ENCODE measurements around the gene CAMK2N1. TPM values are rescaled to one million over a fixed set of nuclear protein-coding genes. Genes with fewer than 3 reads are reported as not detected.
A peak's percentile ranks its signal among the peaks of the same experiment; 100 is the strongest.

Gene CAMK2N1
- total RNA-seq (10 to 100 TPM; 36.4 to 93.3 TPM), polyA plus RNA-seq (ENCODE audit: insufficient read length in 2 of 2) (100 to 1,000 TPM; 300 to 385 TPM)
- long read RNA-seq, donor 1, transcript CAMK2N1-201 (2 exons, 2,336 nt): major isoform, 182 of 189 reads
- long read RNA-seq, donor 1, transcript CAMK2N1-202 (2 exons, 812 nt): minor isoform, 7 of 189 reads
- long read RNA-seq, donor 1, partial matches to known transcripts: 0 of 189 reads
- long read RNA-seq, donor 1, other reads (novel, unspliced or antisense): 0 of 189 reads
- long read RNA-seq, donor 2, transcript CAMK2N1-202 (2 exons, 812 nt): minor isoform, 5 of 96 reads
- long read RNA-seq, donor 2, transcript CAMK2N1-201 (2 exons, 2,336 nt): major isoform, 91 of 96 reads
- long read RNA-seq, donor 2, partial matches to known transcripts: 0 of 96 reads
- long read RNA-seq, donor 2, other reads (novel, unspliced or antisense): 0 of 96 reads
- long read RNA-seq, donor 3, transcript CAMK2N1-201 (2 exons, 2,336 nt): major isoform, 124 of 163 reads
- long read RNA-seq, donor 3, partial matches to known transcripts: 36 of 163 reads
- long read RNA-seq, donor 3, other reads (novel, unspliced or antisense): 0 of 163 reads
- long read RNA-seq, donor 4, transcript CAMK2N1-201 (2 exons, 2,336 nt): major isoform, 43 of 52 reads
- long read RNA-seq, donor 4, partial matches to known transcripts: 7 of 52 reads
- long read RNA-seq, donor 4, other reads (novel, unspliced or antisense): 0 of 52 reads

DNA sequence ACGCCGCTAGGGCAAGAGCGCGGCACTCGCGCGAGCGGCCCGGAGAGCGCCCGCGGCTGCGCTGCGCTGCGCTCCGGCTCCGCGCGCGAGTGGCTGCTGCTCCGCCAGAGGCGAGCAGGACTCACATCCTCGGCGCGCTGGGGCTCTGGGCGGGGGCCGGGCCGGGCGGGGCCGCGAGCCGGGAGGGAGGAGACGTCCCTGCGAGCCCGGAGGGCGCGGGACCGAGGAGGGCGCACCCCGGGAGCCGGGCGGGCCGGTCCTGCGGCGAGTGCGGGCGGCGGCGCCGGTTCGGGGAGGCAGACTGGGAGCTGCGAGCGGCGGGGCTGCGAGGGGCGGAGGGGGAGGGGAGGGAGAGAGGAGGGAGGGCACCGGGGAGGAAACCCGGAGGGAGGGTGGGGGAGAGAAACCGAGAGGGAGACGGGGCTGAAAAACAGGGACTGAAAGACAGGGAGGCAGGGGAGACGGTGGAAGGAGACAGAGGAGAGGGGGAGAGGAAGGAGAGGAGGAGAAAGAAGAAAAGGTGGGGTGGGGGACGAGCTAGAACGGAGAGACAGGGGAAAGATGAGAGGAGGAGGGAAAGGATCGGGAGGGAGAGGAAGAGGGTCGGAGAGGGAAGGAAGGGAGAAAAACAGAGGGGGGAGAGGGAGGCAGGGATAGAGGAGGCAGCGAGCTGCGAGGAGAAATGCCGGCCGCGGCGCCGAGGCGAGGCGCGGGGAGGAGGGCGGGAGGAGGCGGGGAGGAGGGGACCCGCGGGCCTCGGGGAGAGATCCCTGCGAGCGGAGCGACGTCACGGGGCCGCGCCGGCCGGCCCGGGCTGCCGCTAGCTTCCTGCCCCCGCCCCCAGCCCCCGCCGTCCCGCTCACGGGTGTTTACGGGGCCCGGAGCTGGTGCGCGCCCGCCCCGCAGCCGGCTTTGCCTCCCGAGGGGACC, at the start of gene CAMK2N1:
CAMK2N1 (minus strand) TSS at position 684 of the 930 bp plus-strand sequence. CDS start 831 bp downstream, outside the sequence.
- H3K27ac ChIP-seq (ENCODE audit: low read depth, low read length): peak within 1 kb of the TSS; percentile 85
- H3K36me3 ChIP-seq (ENCODE audit: control insufficient read depth, insufficient read depth, low read length): peaks cover 5% of the 10 kb centered on the region
- H3K9me3 ChIP-seq (ENCODE audit: control insufficient read depth, insufficient read depth, low read length): no peaks in the 10 kb centered on the region
- peak within 1 kb of the TSS; percentile 79 for H3K4me3 ChIP-seq (ENCODE audit: low read depth, low read length)
- H3K27me3 ChIP-seq (ENCODE audit: control insufficient read depth, insufficient read depth, low read length): peaks cover 10% of the 10 kb centered on the region
- H3K4me1 ChIP-seq (ENCODE audit: control insufficient read depth, insufficient read depth, low read length): peaks cover 42% of the 10 kb centered on the region
- peak in 2 of 6 donors; percentile 91 to 94 for DNase-seq (ENCODE audit: low read depth in 4 of 6, low spot score in 6 of 6)
- 0% methylated on average over 104 of the region's 104 CpGs for WGBS (ENCODE audit: insufficient coverage)

DNA sequence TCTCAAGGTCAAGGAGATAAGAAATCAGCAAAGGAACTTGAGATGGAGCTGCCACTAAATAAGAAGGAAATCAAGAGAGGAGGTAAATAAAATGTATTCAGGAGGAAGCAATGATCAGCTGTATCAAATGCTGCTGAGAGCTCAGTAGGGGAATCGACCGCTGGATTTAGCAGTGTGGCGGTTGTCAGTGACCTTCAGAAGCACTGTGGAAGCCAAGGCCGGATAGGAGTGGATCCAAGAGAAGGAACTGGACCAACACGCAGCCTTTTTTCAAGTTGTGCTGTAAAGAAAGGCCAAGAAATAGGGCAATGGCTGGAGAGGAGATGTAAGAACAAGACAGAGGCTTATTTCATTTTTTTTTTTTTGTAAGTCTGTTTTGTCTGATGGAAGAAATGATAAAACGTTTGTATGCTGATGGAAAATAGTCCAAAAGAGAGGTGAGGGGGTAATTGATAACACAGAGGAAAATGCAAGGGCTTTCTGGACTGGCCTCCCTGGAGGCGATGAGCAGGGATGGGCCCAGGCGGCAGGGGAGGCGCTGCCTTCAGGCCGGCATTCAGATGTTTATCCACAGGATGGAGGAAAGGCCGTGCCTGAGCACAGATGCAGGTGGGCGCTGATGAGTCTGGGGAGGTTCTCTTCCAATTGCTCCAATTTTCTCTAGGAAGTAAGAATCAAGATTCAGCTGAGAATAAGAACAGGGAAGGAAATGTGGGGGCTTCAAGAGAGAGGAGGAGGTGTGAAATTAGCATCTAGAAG, 48.8 kb upstream of the CAMK2N1 start:
- 50% methylated on average over 10 of the region's 12 CpGs for WGBS (ENCODE audit: insufficient coverage)
- Histone ChIP-seq H3K9me3 (ENCODE audit: control insufficient read depth, insufficient read depth, low read length) (no peaks in the 10 kb centered on the region), H3K36me3 (ENCODE audit: control insufficient read depth, insufficient read depth, low read length) (no peaks in the 10 kb centered on the region), H3K4me3 (ENCODE audit: low read depth, low read length) (no peak overlapping the region), H3K27me3 (ENCODE audit: control insufficient read depth, insufficient read depth, low read length) (peaks cover 8% of the 10 kb centered on the region), H3K27ac (ENCODE audit: low read depth, low read length) (no peak overlapping the region), H3K4me1 (ENCODE audit: control insufficient read depth, insufficient read depth, low read length) (peaks cover 3% of the 10 kb centered on the region)
- DNase-seq (ENCODE audit: low read depth in 4 of 6, low spot score in 6 of 6): no peak

GRCh38 chr1:20533635-20534034, 47.6 kb upstream of the CAMK2N1 start:
- 45% methylated on average over 4 of the region's 4 CpGs for WGBS (ENCODE audit: insufficient coverage)
- H3K4me1 ChIP-seq (ENCODE audit: control insufficient read depth, insufficient read depth, low read length): peaks cover 3% of the 10 kb centered on the region
- H3K27me3 ChIP-seq (ENCODE audit: control insufficient read depth, insufficient read depth, low read length): peaks cover 8% of the 10 kb centered on the region
- H3K36me3 ChIP-seq (ENCODE audit: control insufficient read depth, insufficient read depth, low read length): no peaks in the 10 kb centered on the region
- H3K27ac ChIP-seq (ENCODE audit: low read depth, low read length): no peak overlapping the region
- H3K9me3 ChIP-seq (ENCODE audit: control insufficient read depth, insufficient read depth, low read length): no peaks in the 10 kb centered on the region
- no peak overlapping the region for H3K4me3 ChIP-seq (ENCODE audit: low read depth, low read length)
- no peak for DNase-seq (ENCODE audit: low read depth in 4 of 6, low spot score in 6 of 6)

- Histone ChIP-seq H3K9me3 (ENCODE audit: control insufficient read depth, insufficient read depth, low read length) (no peaks in the 10 kb centered on the region), H3K4me3 (ENCODE audit: low read depth, low read length) (no peak overlapping the region), H3K4me1 (ENCODE audit: control insufficient read depth, insufficient read depth, low read length) (peaks cover 3% of the 10 kb centered on the region), H3K27ac (ENCODE audit: low read depth, low read length) (no peak overlapping the region), H3K27me3 (ENCODE audit: control insufficient read depth, insufficient read depth, low read length) (peaks cover 7% of the 10 kb centered on the region), H3K36me3 (ENCODE audit: control insufficient read depth, insufficient read depth, low read length) (no peaks in the 10 kb centered on the region)
- peak in 2 of 6 donors; percentile 78 to 89 for DNase-seq (ENCODE audit: low read depth in 4 of 6, low spot score in 6 of 6)
- WGBS (ENCODE audit: insufficient coverage): 41% methylated on average over 4 of the region's 6 CpGs
Observed at GRCh38 chr1:20530901-20531300, 44.9 kb upstream of the CAMK2N1 start.

- H3K27ac ChIP-seq (ENCODE audit: low read depth, low read length): no peak overlapping the region
- 25% methylated on average over 4 of the region's 8 CpGs for WGBS (ENCODE audit: insufficient coverage)
- no peaks in the 10 kb centered on the region for H3K9me3 ChIP-seq (ENCODE audit: control insufficient read depth, insufficient read depth, low read length)
- peaks cover 5% of the 10 kb centered on the region for H3K27me3 ChIP-seq (ENCODE audit: control insufficient read depth, insufficient read depth, low read length)
- no peaks in the 10 kb centered on the region for H3K36me3 ChIP-seq (ENCODE audit: control insufficient read depth, insufficient read depth, low read length)
- peak in 1 of 6 donors; percentile 60 for DNase-seq (ENCODE audit: low read depth in 4 of 6, low spot score in 6 of 6)
- no peak overlapping the region for H3K4me3 ChIP-seq (ENCODE audit: low read depth, low read length)
- H3K4me1 ChIP-seq (ENCODE audit: control insufficient read depth, insufficient read depth, low read length): peaks cover 3% of the 10 kb centered on the region
Observed at GRCh38 chr1:20530306-20530705, 44.3 kb upstream of the CAMK2N1 start.

DNA sequence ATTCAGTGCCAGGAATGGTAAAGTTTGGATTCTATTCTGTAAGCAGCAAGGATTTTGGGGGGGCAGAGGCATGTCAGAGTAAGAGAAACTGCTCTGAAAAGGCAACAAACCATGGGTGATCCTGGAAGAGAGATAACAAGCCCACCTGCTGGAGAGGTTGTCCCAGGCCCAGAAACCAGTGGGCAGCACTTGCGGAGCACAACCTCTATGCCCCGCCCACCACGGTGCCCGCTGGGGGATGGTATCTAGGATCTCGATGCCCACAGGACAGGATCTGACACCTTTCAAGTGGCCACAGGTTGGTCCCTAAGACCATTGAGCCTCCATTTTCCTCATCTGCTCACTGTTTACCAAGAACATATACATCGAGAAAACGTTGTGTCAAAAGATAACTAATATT, 42.2 kb upstream of the CAMK2N1 start:
- no peaks in the 10 kb centered on the region for H3K36me3 ChIP-seq (ENCODE audit: control insufficient read depth, insufficient read depth, low read length)
- H3K27me3 ChIP-seq (ENCODE audit: control insufficient read depth, insufficient read depth, low read length): no peaks in the 10 kb centered on the region
- H3K27ac ChIP-seq (ENCODE audit: low read depth, low read length): no peak overlapping the region
- H3K9me3 ChIP-seq (ENCODE audit: control insufficient read depth, insufficient read depth, low read length): no peaks in the 10 kb centered on the region
- no peak for DNase-seq (ENCODE audit: low read depth in 4 of 6, low spot score in 6 of 6)
- no peak overlapping the region for H3K4me3 ChIP-seq (ENCODE audit: low read depth, low read length)
- 64% methylated on average over 7 of the region's 7 CpGs for WGBS (ENCODE audit: insufficient coverage)
- peaks cover 3% of the 10 kb centered on the region for H3K4me1 ChIP-seq (ENCODE audit: control insufficient read depth, insufficient read depth, low read length)

DNA sequence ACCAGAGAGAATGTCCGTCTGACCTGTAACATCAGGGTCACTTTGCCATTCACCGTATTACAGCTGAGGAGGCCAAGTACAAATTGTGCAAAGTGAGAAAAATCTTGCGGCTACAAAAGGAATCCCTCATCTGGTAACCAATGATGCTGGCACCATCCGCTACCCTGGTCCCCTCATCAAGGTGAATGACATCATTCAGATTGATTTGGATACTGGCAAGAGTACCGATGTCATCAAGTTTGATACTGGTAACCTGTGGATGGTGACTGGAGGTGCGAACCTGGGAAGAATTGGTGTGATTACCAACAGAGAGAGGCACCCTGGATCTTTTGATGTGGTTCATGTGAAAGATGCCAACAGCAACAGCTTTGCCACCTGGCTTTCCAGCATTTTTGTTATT, 40.3 kb upstream of the CAMK2N1 start:
- 76% methylated on average over 6 of the region's 6 CpGs for WGBS (ENCODE audit: insufficient coverage)
- Histone ChIP-seq H3K27ac (ENCODE audit: low read depth, low read length) (no peak overlapping the region), H3K9me3 (ENCODE audit: control insufficient read depth, insufficient read depth, low read length) (no peaks in the 10 kb centered on the region), H3K4me1 (ENCODE audit: control insufficient read depth, insufficient read depth, low read length) (peaks cover 3% of the 10 kb centered on the region), H3K36me3 (ENCODE audit: control insufficient read depth, insufficient read depth, low read length) (no peaks in the 10 kb centered on the region), H3K4me3 (ENCODE audit: low read depth, low read length) (no peak overlapping the region), H3K27me3 (ENCODE audit: control insufficient read depth, insufficient read depth, low read length) (no peaks in the 10 kb centered on the region)
- DNase-seq (ENCODE audit: low read depth in 4 of 6, low spot score in 6 of 6): no peak

DNA sequence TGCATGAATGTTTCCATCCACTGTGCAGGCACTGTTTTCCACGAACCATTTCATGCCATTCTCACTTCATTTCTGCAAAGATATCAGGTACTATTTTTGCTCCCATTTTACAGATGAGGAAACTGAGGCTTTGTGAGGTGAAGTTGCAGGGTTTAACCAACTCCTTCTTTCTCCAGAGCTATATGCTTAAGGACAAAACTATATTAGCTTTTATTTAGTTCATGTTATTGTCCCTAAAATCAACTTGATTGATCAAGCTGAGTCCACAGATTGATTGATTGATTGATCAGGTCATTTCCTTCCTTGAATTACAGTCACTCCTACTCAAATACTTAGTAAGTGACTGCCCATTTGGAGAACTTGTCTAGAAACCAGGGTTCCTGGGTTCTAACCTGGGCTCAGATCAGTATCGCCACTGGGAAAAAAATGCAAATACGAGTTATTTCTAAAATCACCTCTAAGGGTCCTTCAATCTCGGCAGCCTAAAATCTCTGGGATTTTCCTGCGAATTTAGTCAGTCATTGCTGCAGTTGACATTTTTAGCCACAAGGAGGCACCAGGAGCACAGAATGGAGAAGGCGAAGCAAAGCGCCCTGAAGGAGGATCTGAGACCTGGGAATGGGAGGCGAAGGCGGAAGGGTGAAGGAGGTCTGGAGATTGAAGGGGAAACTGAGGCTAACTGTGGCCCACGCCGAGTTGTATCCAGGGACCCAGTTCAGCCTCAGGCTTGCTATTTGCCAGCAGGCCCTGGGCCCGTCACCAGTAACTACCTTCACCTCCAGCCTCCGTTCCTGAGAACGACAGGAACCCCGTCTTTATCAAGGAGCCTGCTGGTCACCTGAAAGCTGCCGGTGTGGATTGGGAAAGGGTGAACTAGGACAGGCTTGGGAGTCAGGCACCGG, 36.2 kb upstream of the CAMK2N1 start:
- Histone ChIP-seq H3K27me3 (ENCODE audit: control insufficient read depth, insufficient read depth, low read length) (no peaks in the 10 kb centered on the region), H3K27ac (ENCODE audit: low read depth, low read length) (no peak overlapping the region), H3K36me3 (ENCODE audit: control insufficient read depth, insufficient read depth, low read length) (no peaks in the 10 kb centered on the region), H3K4me3 (ENCODE audit: low read depth, low read length) (no peak overlapping the region), H3K9me3 (ENCODE audit: control insufficient read depth, insufficient read depth, low read length) (no peaks in the 10 kb centered on the region), H3K4me1 (ENCODE audit: control insufficient read depth, insufficient read depth, low read length) (no peaks in the 10 kb centered on the region)
- WGBS (ENCODE audit: insufficient coverage): 3% methylated on average over 10 of the region's 17 CpGs
- peak; percentile 54 to 97 (median 82) for DNase-seq (ENCODE audit: low read depth in 4 of 6, low spot score in 6 of 6)

All from spinal cord (tissue), 10 donors.